Activated naive CD4-positive, alpha-beta T cell treated with anti-CD3 and anti-CD28 coated beads, Interleukin-2, amount 10 ng/mL, durations not matched to agents 7 days and 5 days (primary cell): ENCODE results near the gene TTLL4.

Source experiments
- CTCF ChIA-PET: fragments of 350-600 bp; sonication (Branson Sonifier 250); formaldehyde crosslinking; loops from one replicate; lab custom pipeline; 2021; ENCODE audit warnings: antibody characterized with exemption; lab: Charles Lee
- DNase-seq: peaks from one replicate; pipeline ENCODE4 v3.0.0-alpha.2; 2020
- H3K27ac Mint-ChIP-seq: one replicate; pipeline ENCODE4 v1.8.0; 2021; ENCODE audit warnings: mild to moderate bottlenecking, moderate library complexity, mixed read lengths
- H3K27me3 Mint-ChIP-seq: one replicate; pipeline ENCODE4 v1.8.0; 2021; ENCODE audit warnings: mild to moderate bottlenecking, mixed read lengths
- H3K36me3 Mint-ChIP-seq: one replicate; pipeline ENCODE4 v1.8.0; 2021; ENCODE audit warnings: mixed read lengths
- H3K4me1 Mint-ChIP-seq: one replicate; pipeline ENCODE4 v1.8.0; 2021; ENCODE audit warnings: mixed read lengths
- H3K4me3 Mint-ChIP-seq: one replicate; pipeline ENCODE4 v1.8.0; 2021; ENCODE audit warnings: mild to moderate bottlenecking, moderate library complexity, mixed read lengths
- H3K9me3 Mint-ChIP-seq: one replicate; pipeline ENCODE4 v1.8.0; 2021; ENCODE audit warnings: mixed read lengths

TTLL4 gene

DNA sequence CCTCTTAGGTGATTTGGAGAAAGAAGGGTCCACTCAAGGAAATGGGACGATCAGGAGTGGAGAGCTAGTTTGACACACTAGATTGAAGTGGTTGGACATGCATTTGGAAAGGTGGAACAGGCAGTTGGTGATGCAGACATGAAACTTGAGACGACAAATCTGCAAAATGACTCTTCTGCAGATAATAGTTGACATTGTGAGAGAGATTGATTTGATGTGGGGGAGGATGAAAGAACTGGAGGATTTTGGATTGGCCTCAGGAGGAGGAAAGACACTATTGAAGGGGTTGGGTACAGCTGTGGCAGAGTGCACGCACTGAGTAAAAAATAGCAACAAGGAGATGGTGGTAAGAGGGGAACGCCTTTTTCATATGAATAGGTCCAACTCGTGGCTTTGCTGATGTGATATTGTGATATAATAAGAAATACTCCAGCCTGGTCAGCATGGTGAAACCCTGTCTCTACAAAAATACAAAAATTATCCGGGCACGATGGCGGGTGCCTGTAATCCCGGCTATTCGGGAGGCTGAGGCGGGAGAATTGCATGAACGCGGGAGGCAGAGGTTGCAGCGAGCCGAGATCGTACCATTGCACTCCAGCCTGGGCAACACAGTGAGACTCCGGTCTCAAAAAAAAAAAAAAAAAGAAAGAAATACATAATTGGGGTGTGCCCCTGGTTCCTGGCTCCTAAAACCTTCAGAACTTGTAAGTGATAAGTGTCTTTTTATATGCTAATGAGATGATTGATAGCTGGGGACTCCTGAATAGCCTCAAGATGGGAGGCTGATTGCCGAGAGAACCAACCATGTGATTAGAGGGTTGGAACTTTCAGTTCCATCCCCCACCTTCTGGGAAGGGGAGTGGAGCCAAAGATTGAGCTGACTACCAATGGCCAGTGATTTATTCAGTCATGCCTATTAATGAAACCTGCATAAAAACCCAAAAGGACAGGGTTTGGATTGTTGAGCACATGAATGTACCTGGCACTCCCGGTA lies 9.7 kb downstream of the TTLL4 start:
- Mint-ChIP-seq H3K4me1 (peaks cover 3% of the 10 kb centered on the region), H3K27me3 (no peaks in the 10 kb centered on the region), H3K4me3 (no peak overlapping the region), H3K9me3 (no peaks in the 10 kb centered on the region), H3K27ac (no peak overlapping the region), H3K36me3 (peaks cover 11% of the 10 kb centered on the region)
- DNase-seq: no peak
- CTCF ChIA-PET: interaction anchor here (1.3 to 2.9 kb wide), 2 partner anchors 9 to 127 kb away, joined by 4 to 13 read pairs; partner anchors contain the start of gene TTLL4

DNA sequence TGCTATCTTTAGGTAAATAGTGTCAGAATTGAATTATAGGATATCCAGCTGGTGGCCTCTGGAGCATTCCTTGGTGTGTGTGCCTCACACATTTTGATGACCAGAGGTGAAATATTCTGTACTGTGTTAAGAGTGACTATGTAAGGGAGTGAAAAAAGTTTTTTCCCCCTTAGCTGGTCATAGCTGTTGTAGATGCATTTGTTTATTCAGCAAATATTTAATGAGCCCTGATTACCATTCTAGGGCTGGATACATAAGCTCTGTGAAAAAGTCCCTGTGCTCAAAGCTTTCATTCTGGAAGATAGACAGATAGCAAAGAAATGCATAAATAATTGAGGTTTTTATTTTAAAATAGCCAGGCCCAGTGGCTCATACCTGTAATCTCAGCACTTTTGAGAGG lies 10.9 kb downstream of the TTLL4 start:
- H3K4me3 Mint-ChIP-seq: no peak overlapping the region
- H3K27me3 Mint-ChIP-seq: no peaks in the 10 kb centered on the region

DNA sequence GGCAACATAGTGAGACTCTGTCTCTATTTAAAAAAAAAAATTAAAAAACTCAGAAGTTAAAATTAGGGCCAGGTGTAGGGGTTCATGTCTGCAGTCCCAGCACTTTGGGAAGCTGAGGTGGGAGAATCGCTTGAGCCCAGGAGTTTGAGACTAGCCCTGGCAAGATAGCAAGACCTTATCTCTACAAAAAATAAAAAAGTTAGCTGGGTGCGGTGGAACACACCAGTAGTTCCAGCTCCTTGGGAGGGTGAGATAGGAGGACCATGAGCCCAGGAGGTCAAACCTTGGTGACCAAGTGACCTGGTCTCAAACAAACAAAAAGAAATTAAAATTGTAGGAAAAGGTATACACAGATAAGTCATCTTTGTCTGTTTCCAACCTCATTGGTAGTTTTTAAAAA lies 11.3 kb downstream of the TTLL4 start:
- Mint-ChIP-seq H3K9me3 (peaks cover 8% of the 10 kb centered on the region), H3K27ac (no peak overlapping the region), H3K4me1 (peaks cover 3% of the 10 kb centered on the region), H3K36me3 (peaks cover 14% of the 10 kb centered on the region), H3K27me3 (no peaks in the 10 kb centered on the region), H3K4me3 (no peak overlapping the region)
- CTCF ChIA-PET: interaction anchor here (1.3 to 2.9 kb wide), 3 partner anchors 11 to 126 kb away, joined by 4 to 13 read pairs (median 6); partner anchors contain the start of gene TTLL4
- DNase-seq: no peak

More for the DNA sequence above, 10.9 kb downstream of the TTLL4 start:
- CTCF ChIA-PET: interaction anchor here (1.3 to 2.9 kb wide), 2 partner anchors 10 to 126 kb away, joined by 4 to 13 read pairs; partner anchors contain the start of gene TTLL4
- DNase-seq: no peak
- H3K9me3 Mint-ChIP-seq: peaks cover 8% of the 10 kb centered on the region
- H3K4me1 Mint-ChIP-seq: peaks cover 3% of the 10 kb centered on the region
- no peak overlapping the region for H3K27ac Mint-ChIP-seq
- H3K36me3 Mint-ChIP-seq: peaks cover 14% of the 10 kb centered on the region

DNA sequence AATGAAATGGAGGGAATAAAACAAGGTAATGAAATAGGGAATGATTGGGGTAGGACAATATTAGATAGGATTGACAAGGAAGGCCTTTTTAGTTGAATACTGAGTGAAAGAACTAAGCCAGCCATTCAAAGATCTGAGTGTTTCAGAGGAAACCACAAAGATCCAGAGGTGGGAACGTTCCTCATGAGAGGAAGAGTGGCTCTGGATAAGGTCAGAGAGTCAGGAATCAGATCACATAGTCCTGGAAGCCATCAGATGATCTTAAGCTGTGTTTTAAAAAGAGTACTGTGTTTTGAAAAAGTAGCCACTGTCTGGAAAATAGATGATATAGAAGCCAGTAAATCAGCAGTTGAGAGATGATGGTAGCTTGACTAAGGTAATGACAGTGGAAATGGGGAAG lies 11.8 kb downstream of the TTLL4 start:
- H3K4me1 Mint-ChIP-seq: peaks cover 1% of the 10 kb centered on the region
- H3K27me3 Mint-ChIP-seq: no peaks in the 10 kb centered on the region
- H3K4me3 Mint-ChIP-seq: no peak overlapping the region
- no peak for DNase-seq
- H3K27ac Mint-ChIP-seq: no peak overlapping the region
- peaks cover 10% of the 10 kb centered on the region for H3K9me3 Mint-ChIP-seq
- CTCF ChIA-PET: interaction anchor here (1.5 to 2.9 kb wide), 2 partner anchors 12 to 125 kb away, joined by 6 to 13 read pairs; partner anchors contain the start of gene TTLL4
- H3K36me3 Mint-ChIP-seq: peaks cover 16% of the 10 kb centered on the region

DNA sequence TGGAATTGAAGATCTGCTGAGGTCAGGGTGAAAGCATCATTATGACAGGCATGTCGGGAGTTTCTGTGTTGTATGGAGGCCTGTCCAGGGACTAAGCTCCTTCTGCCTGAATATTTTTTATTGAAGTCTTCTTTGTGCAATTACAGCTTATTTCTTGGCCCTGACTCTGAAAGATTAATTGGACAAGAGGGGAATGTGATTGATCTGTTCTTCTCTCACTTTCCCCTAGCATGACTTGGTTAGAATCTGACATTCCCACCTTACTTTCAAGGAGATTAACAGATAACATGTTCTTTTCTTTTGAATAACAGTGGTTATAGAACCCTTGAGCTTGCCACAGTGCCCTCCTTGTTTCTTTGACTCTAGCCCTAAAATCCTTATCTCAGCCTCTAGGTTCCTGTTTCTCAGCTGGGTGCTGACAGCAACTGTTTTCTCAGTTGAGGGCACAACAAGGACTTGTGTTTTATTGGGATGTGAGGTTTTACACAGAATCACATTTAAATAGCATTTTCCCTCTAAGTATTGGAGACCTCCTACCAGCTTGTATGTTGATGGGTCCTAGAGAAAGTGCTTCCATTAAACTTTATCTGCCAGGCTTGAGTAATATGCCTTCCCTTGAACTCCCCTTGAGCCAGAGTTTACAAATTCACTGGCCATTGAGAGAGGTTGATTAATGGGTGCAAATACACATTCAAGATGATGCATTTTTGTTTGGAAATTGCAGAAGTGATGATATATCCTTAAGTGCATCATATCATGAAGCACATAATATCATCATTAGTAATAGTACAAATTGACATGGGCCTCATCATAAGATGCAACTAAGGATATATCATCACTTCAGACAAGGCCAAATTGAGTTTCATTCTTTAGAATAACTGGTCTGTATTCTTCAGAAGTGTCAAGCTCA lies 12.5 kb downstream of the TTLL4 start:
- DNase-seq: no peak
- Mint-ChIP-seq H3K36me3 (peaks cover 17% of the 10 kb centered on the region), H3K9me3 (peaks cover 12% of the 10 kb centered on the region), H3K27me3 (no peaks in the 10 kb centered on the region), H3K4me1 (no peaks in the 10 kb centered on the region), H3K27ac (no peak overlapping the region), H3K4me3 (no peak overlapping the region)
- CTCF ChIA-PET: interaction anchor here (1.5 to 2.9 kb wide), 2 partner anchors 12 to 125 kb away, joined by 6 to 13 read pairs; partner anchors contain the start of gene TTLL4

DNA sequence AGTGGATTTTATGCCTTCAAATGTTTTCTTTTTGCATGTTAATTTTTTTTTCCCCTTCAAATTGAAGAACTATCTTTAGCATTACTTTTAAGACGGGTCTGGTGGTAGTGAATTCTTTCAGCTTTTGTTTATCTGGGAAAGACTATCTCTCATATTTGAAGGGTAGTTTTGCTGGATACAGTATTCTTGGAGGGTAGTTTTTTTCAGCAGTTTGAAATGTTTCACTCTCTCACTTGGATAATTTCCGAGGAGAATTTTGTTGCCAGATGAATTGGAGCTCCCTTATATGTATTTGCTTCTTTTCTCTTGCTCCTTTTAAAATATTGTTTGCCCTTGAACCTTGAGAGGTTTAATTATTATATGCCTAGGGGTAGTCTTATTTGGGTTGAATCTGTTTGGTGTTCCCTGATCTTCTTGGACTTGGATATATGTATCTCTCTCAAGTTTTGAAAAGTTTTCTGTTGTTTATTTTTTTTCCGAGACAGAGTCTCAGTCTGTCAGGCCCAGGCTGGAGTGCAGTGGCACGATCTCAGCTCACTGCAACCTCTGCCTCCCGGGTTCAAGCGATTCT lies 15.5 kb downstream of the TTLL4 start:
- Mint-ChIP-seq H3K27me3 (no peaks in the 10 kb centered on the region), H3K4me1 (no peaks in the 10 kb centered on the region), H3K9me3 (peaks cover 12% of the 10 kb centered on the region), H3K4me3 (no peak overlapping the region), H3K36me3 (peaks cover 19% of the 10 kb centered on the region), H3K27ac (no peak overlapping the region)
- DNase-seq: no peak
- CTCF ChIA-PET: interaction anchor here (1.3 to 8.4 kb wide), 2 partner anchors 16 to 124 kb away, joined by 4 to 89 read pairs; no protein-coding TSS in a partner anchor

DNA sequence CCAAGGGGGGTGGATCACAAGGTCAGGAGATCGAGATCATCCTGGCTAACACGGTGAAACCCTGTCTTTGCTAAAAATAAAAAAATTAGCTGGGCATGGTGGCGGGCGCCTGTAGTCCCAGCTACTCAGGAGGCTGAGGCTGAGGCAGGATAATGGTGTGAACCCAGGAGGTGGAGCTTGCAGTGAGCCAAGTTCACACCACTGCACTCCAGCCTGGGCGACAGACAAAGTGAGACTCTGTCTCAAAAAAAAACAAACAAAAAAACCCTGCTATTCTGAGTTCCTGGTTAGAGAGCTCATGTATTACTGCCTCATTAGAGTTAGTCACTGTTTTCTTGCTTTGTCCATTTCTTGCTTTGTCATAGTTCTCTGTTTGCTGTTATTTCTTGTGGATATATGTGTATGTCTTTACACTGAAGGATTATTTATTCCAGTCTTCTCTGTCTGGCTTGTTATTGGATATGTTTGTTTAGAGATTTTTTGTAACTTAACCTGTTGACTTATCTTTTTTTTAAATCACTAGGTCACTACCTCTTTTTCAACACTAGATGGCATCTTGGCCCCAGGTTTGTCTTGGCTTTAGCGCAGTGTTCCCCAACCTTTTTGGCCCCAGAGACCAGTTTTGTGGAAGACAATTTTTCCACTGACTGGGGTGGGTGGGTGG lies 17.0 kb downstream of the TTLL4 start:
- CTCF ChIA-PET: interaction anchor here (1.0 to 8.4 kb wide), 10 partner anchors 10 to 170 kb away, joined by 3 to 89 read pairs (median 4); partner anchors contain the start of gene TTLL4
- Mint-ChIP-seq H3K36me3 (peaks cover 21% of the 10 kb centered on the region), H3K9me3 (peaks cover 12% of the 10 kb centered on the region), H3K27ac (no peak overlapping the region), H3K4me1 (no peaks in the 10 kb centered on the region), H3K27me3 (no peaks in the 10 kb centered on the region), H3K4me3 (no peak overlapping the region)
- no peak for DNase-seq

DNA sequence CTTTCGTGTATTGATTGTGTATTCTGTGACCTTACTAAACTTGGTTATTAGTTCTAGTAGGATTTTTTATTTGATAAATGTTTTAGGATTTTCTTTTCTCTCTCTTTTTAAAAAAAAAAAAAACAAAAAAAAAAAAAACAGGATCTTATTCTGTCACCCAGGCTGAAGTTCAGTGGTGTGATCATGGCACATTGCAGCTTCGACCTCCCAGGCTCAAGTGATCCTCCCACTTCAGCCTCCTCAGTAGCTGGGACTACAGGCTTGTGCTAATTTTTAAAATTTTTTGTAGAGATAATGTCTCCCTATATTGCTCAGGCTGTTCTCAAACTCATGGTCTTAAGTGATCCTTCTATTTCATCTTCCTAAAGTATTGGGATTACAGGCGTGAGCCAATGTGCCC lies 19.0 kb downstream of the TTLL4 start:
- Mint-ChIP-seq H3K36me3 (peaks cover 19% of the 10 kb centered on the region), H3K27ac (no peak overlapping the region)

DNA sequence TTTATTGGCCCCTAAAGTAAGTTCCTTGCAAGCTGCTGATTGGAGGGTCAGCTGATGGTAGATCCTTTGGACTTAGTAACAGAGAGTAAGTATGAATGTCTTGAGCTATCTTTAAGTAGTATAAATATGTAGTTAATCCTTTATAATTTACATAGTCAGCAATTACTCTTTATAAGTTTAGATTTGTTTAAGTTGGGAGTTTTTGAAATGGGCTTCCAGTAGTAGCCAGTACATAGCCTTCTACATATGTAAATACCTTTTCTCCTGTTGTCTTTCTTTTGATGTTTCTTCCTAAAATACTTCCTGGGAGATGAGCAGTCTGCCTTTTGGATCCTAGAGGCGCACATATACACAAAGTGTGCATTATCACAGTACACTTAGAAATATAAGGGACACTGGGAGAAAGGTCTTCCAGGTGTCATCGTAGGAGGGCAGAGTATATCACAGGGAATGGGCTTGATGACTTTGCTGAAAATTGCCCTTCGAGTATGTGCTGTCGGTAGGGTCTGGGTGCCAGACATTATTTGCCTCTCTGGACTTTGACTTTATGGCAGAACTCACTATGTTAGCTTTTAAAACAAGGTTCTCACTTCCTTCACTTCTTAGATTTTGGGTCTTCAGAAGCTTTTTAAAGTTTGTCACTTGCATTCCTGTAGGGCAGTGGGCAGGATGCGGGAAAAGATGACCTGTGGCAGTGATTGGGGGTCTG lies 21.6 kb downstream of the TTLL4 start:
- peaks cover 3% of the 10 kb centered on the region for H3K9me3 Mint-ChIP-seq
- H3K27me3 Mint-ChIP-seq: no peaks in the 10 kb centered on the region
- H3K4me3 Mint-ChIP-seq: no peak overlapping the region
- no peak overlapping the region for H3K27ac Mint-ChIP-seq
- CTCF ChIA-PET: interaction anchor here (0.5 to 8.4 kb wide), 4 partner anchors 21 to 339 kb away, joined by 3 to 89 read pairs (median 4); no protein-coding TSS in a partner anchor
- peaks cover 11% of the 10 kb centered on the region for H3K36me3 Mint-ChIP-seq
- no peak for DNase-seq
- peaks cover 13% of the 10 kb centered on the region for H3K4me1 Mint-ChIP-seq

More for the DNA sequence above, 19.0 kb downstream of the TTLL4 start:
- H3K4me1 Mint-ChIP-seq: peaks cover 13% of the 10 kb centered on the region
- H3K9me3 Mint-ChIP-seq: peaks cover 12% of the 10 kb centered on the region
- H3K27me3 Mint-ChIP-seq: no peaks in the 10 kb centered on the region
- no peak for DNase-seq
- no peak overlapping the region for H3K4me3 Mint-ChIP-seq
- CTCF ChIA-PET: interaction anchor here (0.7 to 8.4 kb wide), 2 partner anchors 23 to 120 kb away, joined by 3 to 89 read pairs; no protein-coding TSS in a partner anchor

DNA sequence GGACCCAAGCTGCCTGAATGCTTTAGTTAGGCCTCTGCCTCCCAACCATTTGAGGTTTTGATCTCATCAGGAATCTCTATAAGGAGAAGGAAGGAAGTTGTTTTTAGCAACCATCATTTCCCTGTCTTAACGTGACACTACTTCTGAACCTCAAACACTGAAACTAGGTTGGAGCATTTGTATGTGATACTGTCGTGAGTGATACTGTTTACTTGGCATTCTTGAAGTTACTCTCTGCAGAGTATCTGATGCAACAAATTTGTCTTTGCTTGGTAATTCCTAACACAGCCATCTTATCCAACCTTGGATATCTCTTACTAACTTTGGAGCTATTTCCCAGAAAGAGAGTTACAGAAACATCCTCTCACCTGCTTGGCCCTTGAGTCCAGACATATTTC lies 22.1 kb downstream of the TTLL4 start:
- peaks cover 1% of the 10 kb centered on the region for H3K9me3 Mint-ChIP-seq
- no peak overlapping the region for H3K4me3 Mint-ChIP-seq
- DNase-seq: no peak
- CTCF ChIA-PET: interaction anchor here (0.5 to 8.4 kb wide), 3 partner anchors 21 to 339 kb away, joined by 3 to 89 read pairs (median 4); no protein-coding TSS in a partner anchor
- H3K4me1 Mint-ChIP-seq: peaks cover 13% of the 10 kb centered on the region
- no peaks in the 10 kb centered on the region for H3K27me3 Mint-ChIP-seq
- peaks cover 9% of the 10 kb centered on the region for H3K36me3 Mint-ChIP-seq
- no peak overlapping the region for H3K27ac Mint-ChIP-seq

DNA sequence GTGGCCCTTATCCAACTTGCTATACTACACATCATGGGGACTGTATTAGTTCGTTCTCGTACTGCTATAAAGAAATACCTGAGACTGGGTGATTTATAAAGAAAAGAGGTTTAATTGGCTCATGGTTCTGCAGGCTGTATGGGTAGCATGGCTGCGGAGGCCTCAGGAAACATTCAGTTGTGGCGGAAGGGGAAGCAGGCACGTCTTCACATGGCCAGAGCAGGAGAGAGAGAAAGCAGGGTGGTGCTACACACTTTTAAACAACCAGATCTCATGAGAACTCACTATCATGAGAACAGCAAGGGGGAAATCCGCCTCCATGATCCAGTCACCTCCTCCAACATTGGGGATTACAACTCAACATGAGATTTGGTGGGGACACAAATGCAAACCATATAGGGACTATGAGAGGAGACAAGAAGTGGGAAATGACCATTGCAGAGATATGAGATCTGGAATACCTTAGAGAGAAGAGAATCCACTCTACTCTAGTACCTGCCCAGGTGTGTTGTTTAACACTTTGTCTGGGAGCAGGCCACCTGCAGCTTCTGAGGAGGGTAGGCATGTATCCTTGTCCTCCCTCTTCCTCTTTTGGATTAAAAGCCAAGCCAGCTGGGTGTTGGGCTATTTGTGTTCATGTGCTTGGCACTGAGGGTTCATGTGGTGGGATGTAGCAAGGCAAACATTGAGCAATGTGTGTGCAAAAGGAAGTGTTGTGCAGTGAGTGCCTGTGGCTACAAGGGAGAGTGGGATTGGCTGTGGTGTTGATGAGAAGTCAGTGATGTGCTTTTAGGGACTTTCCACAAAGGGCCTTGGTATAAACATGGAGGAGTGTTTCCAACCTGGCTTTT lies 22.8 kb downstream of the TTLL4 start:
- Mint-ChIP-seq H3K4me1 (peaks cover 13% of the 10 kb centered on the region), H3K4me3 (no peak overlapping the region), H3K27me3 (no peaks in the 10 kb centered on the region), H3K27ac (no peak overlapping the region), H3K36me3 (peaks cover 13% of the 10 kb centered on the region), H3K9me3 (no peaks in the 10 kb centered on the region)
- DNase-seq: peak; percentile 38
- CTCF ChIA-PET: interaction anchor here (0.5 kb wide), 1 partner anchor 340 kb away, joined by 4 read pairs; no protein-coding TSS in a partner anchor
